NT2/D1 (cell line): ENCODE data around the gene GAS6.
"Not testable (repeated sequence)": the region's sequence is repeated elsewhere in the genome, so short reads cannot be mapped to it uniquely, and the experiment has no call there.

Experiments
- SUZ12 ChIP-seq: IDR thresholded peaks from 2 replicates; pipeline ENCODE4 v1.6.1; 2011; ENCODE audit not compliant: insufficient read length, insufficient read depth; ENCODE audit errors: extremely low read depth
- YY1 ChIP-seq: IDR thresholded peaks from 2 replicates; pipeline ENCODE4 v1.6.1; 2011; ENCODE audit not compliant: insufficient read length, insufficient read depth
- ZNF274 ChIP-seq: IDR thresholded peaks from 2 replicates; pipeline ENCODE4 v1.6.1; 2011; ENCODE audit warnings: mild to moderate bottlenecking, low read depth, low read length

- not testable (repeated sequence) for TF ChIP-seq ZNF274, YY1, SUZ12
Measured at GRCh38 chr13:113913408-113913807, 49.5 kb upstream of the GAS6 start.
